A549 treated with AZD2906 at 1 μM for 4 hours (cell line): ENCODE data around the gene MGAT5. TPM values are rescaled to one million over a fixed set of nuclear protein-coding genes. Genes with fewer than 3 reads are reported as not detected.

ENCODE experiments used
- total RNA-seq: library from RNA; stranded (reverse); fragments of 200-300 nt; extraction: Qiagen RNA extraction; gene quantifications from 5 replicates; pipeline ENCODE4 v1.2.3, GENCODE V29; 2022

The MGAT5 gene
- total RNA-seq: 13.7 to 17.4 TPM (median 14.7 TPM) in 5 replicates

GRCh38 chr2:134253804-134254203, at the start of gene MGAT5:
MGAT5 (plus strand) TSS chr2:134254072; CDS start chr2:134254404, 332 bp downstream.

